Astrocyte of the cerebellum (primary cell): Measurements from ENCODE around the gene LUC7L.

ENCODE experiments used
- DNase-seq: peaks from one replicate; pipeline ENCODE4 v3.0.0-alpha.2; 2011; ENCODE audit warnings: low read depth
- H3K4me3 ChIP-seq: 2 replicates; pipeline ENCODE4 v1.5.1; 2011; ENCODE audit warnings: mild to moderate bottlenecking, low read depth, low read length, moderate library complexity
- CTCF ChIP-seq: IDR thresholded peaks from 2 replicates; pipeline ENCODE4 v1.5.1; 2012; ENCODE audit warnings: low read length, low read depth, moderate library complexity, mild to moderate bottlenecking; ENCODE audit errors: missing control alignments
- in situ Hi-C: cut with HindIII; loops from 2 replicates; pipeline ENCODE4 v1.10.0; 2017; ENCODE audit warnings: low sequenced_read_pairs

LUC7L gene

DNA sequence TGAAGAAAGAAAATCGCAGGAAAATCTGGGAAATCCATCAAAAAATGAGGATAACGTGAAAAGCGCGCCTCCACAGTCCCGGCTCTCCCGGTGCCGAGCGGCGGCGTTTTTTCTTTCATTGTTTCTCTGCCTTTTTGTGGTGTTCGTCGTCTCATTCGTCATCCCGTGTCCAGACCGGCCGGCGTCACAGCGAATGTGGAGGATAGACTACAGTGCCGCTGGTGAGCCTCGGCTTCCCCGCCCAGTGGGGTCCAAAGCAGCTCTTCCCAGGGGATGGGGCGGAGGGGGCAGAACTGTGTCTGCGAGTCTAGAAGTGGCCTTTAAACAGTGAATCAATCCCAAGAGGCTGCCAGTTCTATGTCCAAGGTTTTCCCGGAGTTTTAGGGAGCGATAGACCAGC is 25.2 kb upstream of the LUC7L start:
- in situ Hi-C loops = no loop called here
- DNase-seq = no peak
- no peak for TF ChIP-seq CTCF
- H3K4me3 ChIP-seq = no peak overlapping the region

DNA sequence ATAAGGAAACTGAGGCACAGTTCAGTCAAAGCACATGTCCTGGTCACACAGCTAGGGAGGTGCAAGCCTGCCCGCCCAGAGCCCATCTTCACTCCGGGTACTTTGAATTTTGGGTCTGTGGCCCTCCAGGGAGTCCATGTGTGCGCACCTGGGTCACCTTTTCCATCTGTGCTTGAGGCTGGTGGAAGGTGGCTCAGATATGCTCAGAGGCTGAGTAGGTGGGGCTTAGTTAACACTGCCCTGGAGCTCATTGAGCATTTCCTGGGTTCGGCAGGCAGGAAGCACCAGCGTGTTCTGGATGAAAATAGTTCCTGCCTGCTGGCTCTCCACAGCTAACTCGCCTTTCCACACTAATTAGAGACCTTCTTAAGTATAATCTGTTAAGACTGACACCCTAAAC is 24.6 kb upstream of the LUC7L start:
- TF ChIP-seq CTCF = no peak
- no peak overlapping the region for H3K4me3 ChIP-seq
- in situ Hi-C loops = no loop called here
- DNase-seq = no peak

- in situ Hi-C loops = no loop called here
- no peak for DNase-seq
- no peak for TF ChIP-seq CTCF
- no peak overlapping the region for H3K4me3 ChIP-seq
Observed at GRCh38 chr16:252366-253337, 23.4 kb upstream of the LUC7L start.

- DNase-seq = no peak
- H3K4me3 ChIP-seq = no peak overlapping the region
- in situ Hi-C loops = loop anchor here (5.0 kb wide), 2 partner anchors 38 to 52 kb away; no protein-coding TSS in a partner anchor
- no peak for TF ChIP-seq CTCF
Observed at GRCh38 chr16:249431-249830, 20.2 kb upstream of the LUC7L start.

DNA sequence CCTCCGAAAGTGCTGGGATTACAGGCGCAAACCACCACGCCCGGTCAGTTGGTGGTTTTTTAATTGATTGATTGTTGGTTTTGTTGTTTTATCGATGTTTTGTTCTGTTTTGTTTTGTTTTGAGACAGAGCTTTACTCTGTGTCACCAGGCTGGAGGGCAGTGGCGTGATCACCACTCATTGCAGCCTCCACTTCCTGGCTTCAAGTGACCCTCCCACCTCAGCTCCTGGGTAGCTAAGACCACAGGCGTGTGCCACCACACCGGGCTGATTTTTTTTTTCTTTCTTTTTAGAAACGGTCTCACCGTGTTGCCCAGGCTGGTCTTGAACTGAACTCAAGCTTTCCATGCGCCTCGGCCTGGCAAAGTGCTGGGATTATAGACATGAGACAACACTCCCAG is 17.8 kb upstream of the LUC7L start:
- in situ Hi-C loops = loop anchor here (5.0 kb wide), 2 partner anchors 40 to 50 kb away; no protein-coding TSS in a partner anchor
- no peak overlapping the region for H3K4me3 ChIP-seq
- TF ChIP-seq CTCF = no peak

DNA sequence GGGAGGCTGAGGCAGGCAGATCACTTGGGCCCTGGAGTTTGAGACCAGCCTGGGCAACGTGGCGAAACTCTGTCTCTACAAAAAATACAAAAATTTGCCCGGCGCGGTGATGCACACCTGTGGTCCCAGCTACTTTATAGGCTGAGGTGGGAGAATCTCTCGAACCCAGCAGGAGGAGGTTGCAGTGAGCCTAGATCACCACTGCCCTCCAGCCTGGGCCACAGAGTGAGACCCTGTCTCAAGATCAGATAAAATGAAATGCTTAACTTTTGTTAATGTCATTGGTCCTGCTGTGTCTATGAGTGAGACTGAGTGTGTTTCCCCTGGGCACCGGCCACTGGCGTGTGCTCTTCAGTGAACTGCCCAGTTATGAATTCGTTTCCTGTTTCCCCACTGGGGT is 15.9 kb upstream of the LUC7L start:
- in situ Hi-C loops = loop anchor here (5.0 kb wide), 2 partner anchors 42 to 48 kb away; no protein-coding TSS in a partner anchor
- H3K4me3 ChIP-seq = no peak overlapping the region
- no peak for DNase-seq
- no peak for TF ChIP-seq CTCF

More for the DNA sequence above, 17.8 kb upstream of the LUC7L start:
- DNase-seq = no peak
